HG03565 (cell line): ENCODE results near the gene ADIPOR1.

Experiments used
- ATAC-seq: cut with Tn5 transposase; IDR thresholded peaks from one replicate; pipeline ENCODE4 v1.9.1; 2021; ENCODE audit warnings: mild to moderate bottlenecking, moderate library complexity; ENCODE audit not compliant: unreplicated experiment

Gene ADIPOR1

DNA sequence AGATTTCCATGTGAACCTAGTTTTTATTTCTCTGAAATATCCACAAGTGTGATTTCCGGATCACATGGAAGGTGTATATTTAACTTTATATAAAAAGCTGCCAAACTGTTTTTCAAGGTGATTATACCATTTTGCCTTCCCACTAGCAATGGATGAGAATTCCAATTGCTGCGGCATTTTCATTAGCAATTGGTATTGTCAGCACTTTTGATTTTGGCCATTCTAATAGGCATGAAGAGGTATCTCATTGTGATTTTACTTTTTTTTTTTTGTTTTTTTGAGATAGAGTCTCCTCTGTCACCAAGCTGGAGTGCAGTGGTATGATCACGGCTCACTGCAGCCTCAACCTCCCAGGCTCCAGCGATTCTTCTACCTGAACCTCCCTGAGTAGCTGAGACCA lies 13.9 kb upstream of the ADIPOR1 start:
- no peak for ATAC-seq

DNA sequence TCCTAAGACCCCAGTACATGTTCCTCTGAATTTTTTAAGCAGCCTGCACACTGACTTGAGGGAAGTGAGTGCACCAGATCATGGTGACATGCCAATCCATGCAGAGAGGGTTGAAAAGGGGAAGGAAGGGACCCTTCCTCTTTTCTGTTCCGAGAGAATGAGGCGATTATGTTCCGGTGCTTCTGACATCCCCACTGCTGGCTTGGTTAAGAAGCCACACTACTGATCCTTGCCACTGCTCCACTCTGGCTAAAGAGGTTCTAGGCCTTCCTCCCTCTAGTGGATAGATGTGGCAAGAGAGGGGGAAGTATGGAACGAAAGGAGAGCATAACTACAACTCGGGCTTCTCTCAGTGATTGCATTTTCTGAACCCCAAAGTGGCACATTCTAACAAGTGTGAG lies 10.8 kb upstream of the ADIPOR1 start:
- ATAC-seq = no peak

DNA sequence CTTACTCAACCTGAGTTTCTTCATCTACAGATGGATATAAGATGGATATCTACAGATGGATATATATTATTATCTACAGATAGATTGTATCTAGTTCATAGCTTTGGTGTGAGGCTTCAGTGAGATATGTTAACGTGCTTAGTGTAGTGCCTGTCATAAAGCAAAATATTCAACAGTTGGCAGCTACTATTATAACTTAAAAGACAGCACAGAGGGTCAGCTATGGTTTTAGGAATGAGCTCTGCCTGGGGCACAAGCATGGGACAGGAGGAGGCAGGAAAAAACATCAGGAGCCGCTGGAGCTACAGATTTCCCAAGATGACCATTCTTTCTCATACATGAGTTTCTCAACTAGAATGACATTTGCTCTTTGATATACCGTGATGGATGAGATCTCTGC lies 10.2 kb upstream of the ADIPOR1 start:
- no peak for ATAC-seq

DNA sequence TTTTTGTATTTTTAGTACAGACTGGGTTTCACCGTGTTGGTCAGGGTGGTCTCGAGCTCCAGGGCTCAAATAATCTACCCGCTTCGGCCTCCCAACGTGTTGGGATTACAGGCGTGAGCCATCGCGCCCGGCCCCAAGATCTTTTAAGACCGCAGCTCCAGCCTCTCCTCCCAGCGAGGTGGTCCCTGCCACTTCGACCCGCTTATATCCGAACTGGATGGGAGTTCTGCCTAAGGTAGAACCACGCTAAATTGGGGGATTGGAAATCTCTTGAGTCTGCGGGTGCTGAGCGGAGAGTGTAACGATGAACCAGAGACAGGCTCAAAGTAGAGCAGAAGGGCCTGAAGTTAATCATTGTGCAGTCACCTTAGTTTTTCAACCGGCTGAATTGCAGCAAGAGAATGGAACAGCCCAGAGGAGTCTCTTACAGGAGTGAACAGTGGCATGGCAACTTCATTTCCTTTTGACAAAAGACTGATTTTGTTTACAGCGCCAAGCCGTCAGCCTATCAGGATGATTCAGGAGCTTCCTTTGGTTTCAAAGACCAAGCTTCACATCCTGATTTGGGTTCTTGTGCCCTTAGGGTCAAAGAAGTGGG lies 9.7 kb upstream of the ADIPOR1 start:
- ATAC-seq = no peak

DNA sequence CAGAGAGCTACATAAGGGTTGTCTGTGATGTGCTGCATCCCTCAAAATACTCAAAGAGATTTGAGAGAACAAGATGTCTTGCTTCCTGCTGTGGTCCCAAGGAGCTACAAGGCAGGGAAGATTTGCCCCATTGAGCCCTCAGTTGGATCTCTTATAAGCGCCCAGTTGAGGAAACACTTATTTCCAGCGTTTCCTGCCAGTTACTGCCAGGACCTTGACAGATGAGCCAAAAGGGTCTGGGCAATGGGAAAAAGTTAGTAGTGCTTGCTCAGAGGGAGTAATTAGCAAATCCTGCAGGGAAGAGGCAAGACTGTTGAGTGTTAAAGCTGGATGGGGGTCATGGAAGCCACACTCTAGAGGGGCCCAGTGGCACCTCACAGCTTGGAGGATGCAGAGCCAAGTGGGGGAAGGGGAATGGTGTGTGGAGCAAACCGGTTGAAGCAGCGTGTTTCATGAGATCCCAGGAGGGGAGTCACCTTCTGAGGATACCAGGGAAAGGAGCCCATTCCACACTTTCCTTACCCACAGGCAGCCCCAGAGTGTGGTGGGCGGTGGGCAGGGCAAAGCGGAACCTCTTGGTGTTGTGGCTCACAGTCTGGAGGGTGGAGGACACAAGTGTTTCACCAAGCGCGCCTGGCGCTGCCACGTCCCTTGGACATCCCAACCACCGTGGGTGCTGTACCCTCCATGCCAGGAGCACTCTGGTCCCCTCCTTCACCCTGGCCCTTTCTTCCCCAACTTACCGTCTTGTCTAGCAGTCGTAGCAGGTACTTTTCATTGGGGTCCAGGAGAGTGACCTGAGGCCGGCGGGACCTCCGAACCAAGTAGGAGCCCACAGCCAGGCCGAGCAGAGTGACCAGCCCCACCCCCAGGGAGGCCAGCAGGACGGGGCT lies 8.1 kb upstream of the ADIPOR1 start:
- ATAC-seq = no peak

DNA sequence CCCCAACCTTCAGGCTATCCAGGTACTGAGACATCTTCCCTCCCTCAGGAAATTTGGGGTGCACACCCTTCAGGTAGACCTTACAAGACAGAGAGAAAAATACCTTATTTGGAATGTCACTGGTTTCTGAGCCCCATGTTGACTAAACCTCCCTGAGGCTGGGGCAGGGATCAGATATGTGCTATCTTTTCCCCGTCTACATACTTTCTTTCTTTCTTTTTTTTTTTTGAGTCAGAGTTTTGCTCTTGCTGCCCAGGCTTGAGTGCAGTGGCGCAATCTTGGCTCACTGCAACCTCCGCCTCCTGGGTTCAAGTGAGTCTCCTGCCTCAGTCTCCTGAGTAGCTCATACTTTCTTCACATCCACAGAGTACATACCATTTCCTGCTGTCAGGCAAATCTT lies 7.3 kb upstream of the ADIPOR1 start:
- ATAC-seq = no peak

DNA sequence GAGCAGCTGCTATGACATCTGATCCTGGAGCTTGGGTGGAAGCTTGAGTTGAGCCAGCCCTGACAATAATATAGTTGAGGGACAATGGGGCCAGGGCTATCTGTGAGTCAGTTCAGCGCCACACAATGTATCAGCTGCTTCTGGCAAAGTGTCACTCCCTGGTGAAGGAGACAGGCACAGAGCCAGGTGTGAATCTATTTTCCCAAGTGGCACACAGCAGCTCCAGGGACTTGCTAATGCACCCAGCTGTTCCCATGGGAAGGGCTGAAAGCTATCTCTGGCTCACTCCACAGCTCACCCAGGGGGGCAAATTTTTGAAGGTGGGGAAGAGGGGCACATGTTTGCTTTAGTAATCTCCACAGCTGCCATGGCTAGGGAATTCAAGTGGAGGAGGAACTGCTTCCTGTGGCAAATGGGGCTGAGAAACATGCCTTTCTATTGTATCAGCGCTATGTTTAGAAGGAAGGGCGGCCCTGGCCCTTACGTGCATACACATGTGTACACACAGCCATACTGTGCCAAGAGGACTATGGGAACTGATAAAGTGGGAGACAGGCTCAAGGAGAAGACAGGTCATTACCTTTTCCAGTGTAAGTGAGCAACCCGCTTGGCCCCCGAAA lies 6.8 kb upstream of the ADIPOR1 start:
- no peak for ATAC-seq

DNA sequence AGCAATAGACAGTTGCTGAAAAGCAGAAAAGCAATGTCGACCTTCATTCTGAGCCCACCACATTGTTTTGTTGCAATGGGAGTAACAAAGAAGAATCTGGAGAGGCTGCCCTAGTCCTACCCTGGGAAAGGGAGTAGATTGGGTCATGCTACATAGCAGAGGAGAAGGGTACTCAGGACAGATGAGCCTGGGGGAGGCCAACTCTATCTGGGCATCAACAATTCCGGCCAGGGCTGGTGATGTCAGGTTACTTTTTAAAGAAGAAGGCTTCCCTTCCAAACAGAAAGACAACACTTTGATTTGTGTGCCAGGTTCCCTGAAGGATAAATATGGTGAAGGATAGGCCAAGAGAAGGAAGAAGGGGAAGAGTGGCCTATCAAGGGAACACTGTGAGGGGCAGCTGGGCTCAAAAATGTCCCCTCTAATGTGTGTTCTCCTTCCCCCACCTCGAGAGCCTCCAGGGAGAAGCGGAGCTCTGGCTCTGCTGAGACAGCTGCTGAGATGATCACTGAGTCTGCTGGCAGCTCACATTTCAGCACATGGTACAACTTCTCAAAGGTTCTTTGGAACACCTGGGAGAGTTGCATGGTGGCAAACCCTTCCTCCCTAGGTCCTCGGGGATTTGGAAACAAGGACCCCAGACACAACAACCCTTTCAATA lies 3.2 kb upstream of the ADIPOR1 start:
- no peak for ATAC-seq

DNA sequence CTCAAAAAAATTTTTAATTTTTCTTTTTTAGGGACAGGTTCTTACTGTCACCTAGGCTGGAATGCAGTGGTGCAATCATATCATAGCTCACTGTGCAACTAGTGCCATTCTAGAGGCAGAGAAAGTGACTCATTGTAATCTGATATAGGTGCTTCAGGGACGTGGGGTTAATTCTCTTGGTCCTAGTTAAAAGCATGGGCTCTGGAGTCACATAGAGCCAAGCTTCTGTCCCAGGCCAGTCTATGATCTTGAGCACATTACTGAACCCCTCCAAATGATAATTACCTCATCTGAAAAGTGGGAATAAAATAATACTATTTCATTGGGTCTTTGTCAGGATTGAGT lies 1.1 kb upstream of the ADIPOR1 start:
- no peak for ATAC-seq

DNA sequence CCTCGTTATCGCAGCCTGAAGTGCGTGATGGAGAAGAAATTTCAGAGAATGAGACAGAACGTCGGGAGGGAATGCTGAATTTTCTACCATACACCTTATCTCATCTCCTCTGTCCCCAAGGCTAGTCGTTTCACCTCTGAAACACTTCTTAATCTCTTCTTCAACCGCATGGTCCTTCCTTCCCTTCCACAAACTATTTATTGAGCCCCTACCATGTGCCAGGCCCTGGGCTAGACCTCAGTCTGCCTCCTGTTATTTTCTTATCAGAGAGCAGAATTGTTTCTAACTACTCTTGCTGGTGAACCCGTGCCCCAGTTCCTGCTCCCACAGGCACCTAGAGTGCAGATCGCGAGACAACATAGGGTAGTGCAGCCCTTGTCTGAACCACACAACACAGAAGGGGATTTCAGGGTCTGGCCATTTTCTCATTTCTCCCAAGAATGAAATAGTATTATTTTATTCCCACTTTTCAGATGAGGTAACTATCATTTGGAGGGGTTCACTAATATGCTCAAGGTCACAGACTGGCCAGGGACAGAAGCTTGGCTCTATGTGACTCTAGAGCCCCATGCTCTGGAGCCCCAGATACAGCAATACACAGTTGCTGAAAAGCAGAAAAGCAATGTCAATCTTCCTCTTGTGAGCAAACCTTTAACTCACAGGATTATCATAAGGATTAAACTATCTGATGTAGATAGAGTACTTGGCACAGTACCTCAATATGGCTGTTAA lies 598 bp upstream of the ADIPOR1 start:
- no peak for ATAC-seq

DNA sequence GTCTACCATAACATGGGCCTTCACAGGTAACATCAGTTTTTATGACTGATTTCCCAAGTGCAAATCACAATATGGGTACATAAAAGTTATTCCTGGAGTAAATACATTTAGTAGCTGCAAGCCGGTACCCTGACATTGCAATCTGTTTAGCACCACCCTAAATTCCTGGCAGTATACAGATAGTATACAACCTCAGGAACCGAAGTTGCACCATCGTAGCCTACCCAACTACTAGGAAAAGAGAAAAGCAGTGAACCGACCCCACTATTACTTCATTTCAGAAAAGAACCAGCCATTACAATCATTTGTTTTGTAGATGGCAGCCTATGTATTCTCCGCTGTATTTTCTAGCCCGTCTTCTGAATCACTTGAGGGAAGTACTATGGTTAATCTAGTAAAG lies 1.1 kb downstream of the ADIPOR1 start:
- no peak for ATAC-seq

DNA sequence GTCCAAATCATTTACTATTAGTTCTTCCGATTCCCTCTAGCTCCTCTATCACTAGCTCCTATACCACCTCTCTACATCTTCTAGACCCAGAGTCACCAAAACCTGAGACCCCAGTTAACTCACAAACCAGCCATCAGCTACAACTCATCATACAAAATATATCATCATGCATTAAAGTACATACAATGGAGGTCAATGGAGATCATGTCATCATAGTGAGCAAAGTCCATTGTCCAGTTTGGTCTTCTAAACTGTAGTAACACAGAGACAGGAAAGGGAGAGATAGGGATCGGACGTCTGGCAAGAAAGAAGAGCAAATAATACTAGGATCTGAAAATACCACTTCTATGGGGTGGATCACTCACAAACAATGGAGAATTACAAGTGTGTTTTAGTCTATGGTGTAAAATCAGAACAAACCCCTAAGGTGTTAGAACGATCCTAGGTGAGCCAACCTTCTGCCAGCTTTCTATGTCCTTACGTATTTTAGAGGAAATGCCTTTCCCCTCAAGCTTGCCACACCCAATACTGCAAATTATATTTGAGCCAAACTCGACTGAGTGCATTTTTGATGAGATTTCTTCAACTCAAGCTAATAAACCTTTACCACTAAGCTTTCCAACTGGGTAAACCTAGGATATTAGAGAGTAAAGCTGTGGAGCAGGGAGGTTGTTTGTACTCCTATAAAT lies 3.9 kb downstream of the ADIPOR1 start:
- no peak for ATAC-seq

DNA sequence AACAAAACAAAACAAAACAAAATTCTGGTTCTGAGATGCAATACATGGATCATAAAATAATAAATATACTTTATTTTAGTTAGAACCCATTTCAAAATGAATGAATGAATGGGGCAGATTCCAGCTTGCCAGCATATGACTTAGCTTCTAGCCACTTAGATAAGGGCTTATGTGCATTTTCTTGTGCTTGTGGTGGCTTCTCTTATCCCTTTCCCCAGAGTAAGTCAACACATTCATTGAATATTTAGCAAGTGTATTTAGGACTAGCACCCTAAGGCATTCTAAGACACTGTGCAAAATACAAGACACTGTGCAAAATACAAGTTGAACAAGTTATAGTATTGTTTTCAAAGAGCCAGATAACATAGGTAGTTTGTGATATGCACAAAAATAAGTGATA lies 4.7 kb downstream of the ADIPOR1 start:
- ATAC-seq = no peak

DNA sequence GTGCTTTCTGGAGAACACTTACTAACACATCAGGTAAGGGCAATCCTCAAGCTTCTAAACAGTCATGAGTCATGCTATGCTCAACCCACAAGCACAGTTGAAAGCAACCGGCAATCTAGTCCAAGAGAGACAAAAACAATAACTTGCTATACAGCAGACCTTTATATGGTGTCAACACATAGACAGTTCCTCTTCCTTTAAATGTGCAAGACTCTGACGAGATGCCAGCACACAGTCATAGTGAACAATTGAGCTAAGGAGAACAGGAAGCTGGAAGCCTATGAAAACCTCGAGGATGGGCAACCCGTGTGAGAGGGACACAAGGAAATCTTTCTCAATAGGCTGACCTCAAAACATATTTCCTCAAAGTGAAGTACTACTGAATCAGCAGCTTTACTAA lies 5.3 kb downstream of the ADIPOR1 start:
- ATAC-seq = no peak

DNA sequence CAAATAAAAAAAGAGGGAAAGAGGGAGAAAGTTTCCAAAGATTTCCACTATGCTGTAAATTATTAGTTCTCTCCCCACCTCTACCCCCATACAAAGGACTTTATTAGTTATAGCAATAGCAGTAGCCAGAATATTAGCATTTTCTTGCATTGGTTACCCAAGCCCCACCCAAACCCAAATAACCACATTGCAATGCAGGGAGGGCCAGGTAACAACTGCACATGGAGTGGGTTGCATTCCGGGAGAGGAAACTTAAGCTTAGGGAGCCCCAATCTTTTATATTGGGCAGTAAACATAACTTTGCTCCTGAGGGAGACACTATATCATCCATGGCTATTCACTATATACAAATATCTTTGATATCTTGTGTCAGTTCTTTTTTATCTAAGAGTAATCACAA lies 6.0 kb downstream of the ADIPOR1 start:
- ATAC-seq = no peak

DNA sequence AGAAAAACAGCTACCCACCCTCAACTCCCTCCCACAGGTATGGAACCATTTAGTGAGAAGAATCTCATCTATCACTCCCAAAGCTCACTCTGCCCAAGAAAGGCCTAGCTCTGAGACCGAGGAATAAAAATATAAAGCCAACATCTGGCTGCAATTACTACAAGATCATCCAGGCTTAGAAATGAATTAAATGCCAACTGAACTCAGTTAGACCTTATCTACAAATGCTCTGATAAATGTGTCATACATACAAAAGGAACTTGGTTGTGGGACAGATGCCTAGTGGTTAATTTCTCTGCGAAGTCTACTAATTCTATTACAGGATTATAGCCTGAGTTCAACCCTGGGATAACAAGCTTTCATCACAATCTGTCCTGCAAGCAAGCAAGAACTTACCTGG lies 6.7 kb downstream of the ADIPOR1 start:
- ATAC-seq = no peak

DNA sequence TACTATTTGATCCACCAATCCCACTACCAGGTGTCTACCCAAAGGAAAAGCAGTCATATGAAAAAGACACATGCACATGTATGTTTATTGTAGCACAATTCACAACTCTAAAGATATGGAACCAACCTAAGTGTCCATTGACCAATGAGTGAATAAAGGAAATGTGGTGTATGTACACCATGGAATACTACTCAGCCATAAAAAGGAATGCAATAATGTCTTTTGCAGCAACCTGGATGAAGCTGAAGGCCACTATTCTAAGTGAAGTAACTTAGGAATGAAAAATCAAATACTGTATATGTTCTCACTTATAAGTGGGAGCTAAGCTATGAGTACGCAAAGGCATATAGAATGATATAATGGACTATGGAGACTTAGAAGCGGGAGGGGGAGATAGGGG lies 12.6 kb downstream of the ADIPOR1 start:
- no peak for ATAC-seq

DNA sequence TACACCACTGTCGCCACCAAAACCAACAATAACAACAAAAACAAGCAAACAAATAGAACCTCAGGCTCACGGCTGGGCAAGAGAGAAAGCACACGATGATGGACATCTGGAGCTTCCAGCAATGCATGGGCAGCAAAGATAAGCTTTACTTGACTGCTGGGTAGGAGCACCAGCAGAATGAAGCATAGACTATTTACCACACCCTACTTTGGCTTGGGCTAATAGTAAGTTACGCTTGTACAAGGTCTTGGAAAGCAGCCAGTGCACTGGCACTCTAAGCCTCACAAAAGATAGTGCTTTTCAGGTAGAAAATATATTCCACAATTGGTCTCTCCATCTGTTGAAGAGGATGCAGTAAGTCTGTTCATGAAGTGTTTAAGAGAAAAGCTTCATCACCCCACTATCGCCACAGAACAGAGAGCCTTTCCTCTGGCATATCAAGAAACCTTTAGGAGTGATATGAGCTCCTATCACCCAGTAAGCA lies 13.6 kb downstream of the ADIPOR1 start:
- no peak for ATAC-seq

DNA sequence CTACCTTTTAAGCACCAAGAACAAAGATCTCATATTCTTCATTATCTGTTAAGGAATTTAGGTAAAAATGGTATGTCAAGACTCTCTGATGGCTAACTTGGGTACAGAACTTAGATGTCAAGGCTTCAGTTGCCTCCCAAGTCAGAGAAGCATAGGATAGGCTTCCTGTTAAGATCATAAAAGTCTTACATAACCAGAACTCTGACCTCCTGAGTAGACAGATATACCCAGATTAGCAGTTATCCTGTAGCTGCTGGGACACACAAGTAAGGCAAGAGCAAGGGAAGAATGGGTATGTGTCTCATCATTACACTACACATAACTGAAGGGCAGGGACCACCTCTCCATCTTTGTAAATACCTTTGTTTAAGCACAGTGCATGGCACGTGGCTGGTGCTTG lies 15.7 kb downstream of the ADIPOR1 start:
- no peak for ATAC-seq

DNA sequence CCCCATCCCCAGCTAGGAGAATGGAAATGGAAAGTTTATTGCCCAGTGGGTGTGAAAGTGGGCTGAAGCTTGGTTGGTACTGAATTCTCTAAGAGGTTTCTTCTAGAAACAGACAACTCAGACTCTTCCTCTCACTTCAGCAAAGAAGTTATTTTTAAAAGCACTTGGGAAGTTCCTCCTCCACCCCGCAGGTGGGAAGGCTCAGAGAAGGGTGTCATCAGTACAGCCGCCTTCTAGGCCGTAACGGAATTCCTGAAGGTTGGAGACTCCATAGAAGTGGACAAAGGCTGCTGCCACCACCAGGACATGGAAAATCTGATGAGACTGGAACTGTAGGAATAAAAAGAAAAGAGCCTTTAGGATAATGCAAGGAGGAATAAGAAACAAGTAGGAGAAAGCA lies 16.7 kb downstream of the ADIPOR1 start:
- no peak for ATAC-seq
